ENCODE measurements around the gene THRB. TPM values are rescaled to one million over a fixed set of nuclear protein-coding genes. Genes with fewer than 3 reads are reported as not detected.

THRB gene
- total RNA-seq, 1 donor from 2014 or later, result 24.1 TPM

- DNase-seq (no peak), ATAC-seq (ENCODE audit: poor library complexity) (no peak)
- intact Hi-C loops (cut with DNase I), result no loop called here
These were observed 334.1 kb downstream of the THRB start for GRCh38 chr3:24160424-24161095.

DNA sequence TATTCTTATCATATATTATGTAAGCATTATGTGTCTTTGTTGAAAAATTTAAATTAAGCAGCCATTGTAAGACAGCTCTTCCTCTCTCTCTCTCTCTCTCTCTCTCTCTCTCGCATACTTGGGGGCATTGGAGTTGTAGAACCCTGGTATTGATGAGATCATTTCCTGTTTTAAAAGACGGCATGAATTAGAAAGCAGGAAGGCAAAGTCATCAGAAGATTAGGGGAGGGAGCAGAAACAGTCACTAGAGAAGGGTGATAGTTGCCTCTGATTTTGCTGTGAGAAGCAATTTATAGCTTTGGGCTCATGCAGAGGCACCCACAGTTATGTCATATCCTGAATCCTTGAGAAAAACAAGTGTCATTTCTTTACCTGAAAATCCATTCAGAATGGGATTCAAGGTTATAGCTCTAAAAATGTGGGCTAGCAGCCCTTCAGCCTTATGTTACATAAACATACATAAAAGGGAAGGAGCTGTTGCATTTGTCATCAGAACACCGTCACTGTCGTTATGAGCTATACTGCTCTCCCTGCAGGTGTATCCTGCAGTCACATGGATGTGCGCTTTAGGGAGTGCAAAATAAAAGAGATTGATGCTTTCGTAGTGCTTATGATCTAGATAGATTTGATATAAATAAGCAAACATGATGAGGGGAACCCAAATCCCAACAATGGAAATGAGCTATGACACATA is 335.7 kb downstream of the THRB start:
- ATAC-seq (ENCODE audit: poor library complexity) (no peak), DNase-seq (no peak)
- intact Hi-C loops (cut with DNase I), result no loop called here

DNA sequence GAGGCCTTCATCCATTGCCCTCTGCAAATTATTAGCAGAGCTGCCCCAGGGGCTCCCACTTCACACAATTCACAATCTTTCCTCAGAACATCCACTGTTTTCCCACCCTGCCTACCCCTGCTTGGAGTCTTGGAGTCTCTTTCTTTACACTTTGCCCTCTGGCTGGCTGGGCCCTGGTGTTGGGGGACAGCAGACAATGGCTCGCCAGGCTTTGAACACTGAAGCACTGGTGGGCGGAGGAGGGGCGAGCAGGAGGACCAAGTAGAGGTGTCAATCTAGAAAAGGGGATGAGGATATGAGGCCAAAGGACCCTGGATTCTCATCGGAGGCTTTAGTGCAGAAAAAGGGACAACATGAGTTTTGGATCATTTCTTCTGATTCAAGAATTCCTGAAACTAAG is 337.5 kb downstream of the THRB start:
- intact Hi-C loops (cut with DNase I), result no loop called here
- DNase-seq (no peak), ATAC-seq (ENCODE audit: poor library complexity) (no peak)

- no peak for ATAC-seq (ENCODE audit: poor library complexity)
- intact Hi-C loops (cut with DNase I), result no loop called here
- DNase-seq, result no peak
These were observed 338.2 kb downstream of the THRB start for GRCh38 chr3:24156466-24156865.

GRCh38 chr3:24155276-24155675 is 339.4 kb downstream of the THRB start:
- intact Hi-C loops (cut with DNase I), result no loop called here

GRCh38 chr3:24154781-24155180 is 339.9 kb downstream of the THRB start:
- intact Hi-C loops (cut with DNase I), result no loop called here
- ATAC-seq (ENCODE audit: poor library complexity) (no peak), DNase-seq (no peak)

More at GRCh38 chr3:24155276-24155675, 339.4 kb downstream of the THRB start:
- ATAC-seq (ENCODE audit: poor library complexity) (no peak), DNase-seq (no peak)

DNA sequence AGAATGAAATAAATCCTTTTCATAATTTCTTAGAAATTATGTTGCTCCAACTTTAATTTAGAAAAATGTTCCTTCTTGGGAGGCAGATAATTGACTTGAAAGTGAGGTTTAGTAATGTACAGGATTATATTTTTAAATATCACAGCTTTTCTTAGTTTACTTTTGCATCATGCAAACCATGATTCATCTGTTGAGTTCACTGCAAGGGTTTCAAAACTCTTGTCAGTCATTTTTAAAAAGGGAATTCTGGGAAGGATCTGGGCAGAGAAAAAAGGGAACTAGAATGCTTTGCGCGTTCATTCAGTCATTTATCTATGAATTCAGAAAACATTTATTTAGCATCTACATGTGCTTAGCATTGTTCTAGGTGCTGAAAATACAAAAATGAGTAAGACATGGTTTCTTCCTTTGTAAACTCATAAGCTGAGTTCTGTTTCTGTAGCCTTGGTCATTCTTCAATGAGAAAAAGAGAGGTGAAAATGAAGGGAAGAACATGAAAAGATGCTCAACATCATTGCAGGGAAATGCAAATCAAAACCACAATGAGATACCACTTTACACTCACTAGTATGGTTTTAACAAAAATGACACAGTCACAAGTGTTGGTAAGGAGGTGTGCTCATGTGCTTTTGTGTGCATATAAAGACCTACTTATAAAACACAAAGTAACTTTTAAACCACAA is 340.5 kb downstream of the THRB start:
- intact Hi-C loops (cut with DNase I), result no loop called here

DNA sequence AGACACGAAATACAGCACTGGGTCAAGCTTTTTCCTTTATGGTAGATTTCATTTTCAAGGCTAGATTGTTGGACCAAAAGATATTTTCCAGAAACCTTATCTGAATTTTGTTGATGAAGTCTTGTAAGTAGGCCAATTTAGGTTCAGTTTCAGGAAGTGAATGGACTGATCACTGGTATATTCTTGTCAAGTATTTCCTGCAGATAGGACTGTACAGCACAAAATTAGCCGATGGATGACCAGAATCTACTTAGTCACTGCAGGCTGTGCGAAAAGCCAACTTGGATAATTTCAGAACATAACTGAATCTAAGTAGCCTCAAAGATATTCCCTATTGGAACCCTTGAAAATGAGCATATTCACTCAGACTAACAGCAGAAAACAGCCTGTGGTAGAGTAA is 343.1 kb downstream of the THRB start:
- DNase-seq (no peak), ATAC-seq (ENCODE audit: poor library complexity) (peak; percentile 51)
- intact Hi-C loops (cut with DNase I), result no loop called here

More for the DNA sequence above, 340.5 kb downstream of the THRB start:
- no peak for ATAC-seq (ENCODE audit: poor library complexity)
- no peak for DNase-seq

DNA sequence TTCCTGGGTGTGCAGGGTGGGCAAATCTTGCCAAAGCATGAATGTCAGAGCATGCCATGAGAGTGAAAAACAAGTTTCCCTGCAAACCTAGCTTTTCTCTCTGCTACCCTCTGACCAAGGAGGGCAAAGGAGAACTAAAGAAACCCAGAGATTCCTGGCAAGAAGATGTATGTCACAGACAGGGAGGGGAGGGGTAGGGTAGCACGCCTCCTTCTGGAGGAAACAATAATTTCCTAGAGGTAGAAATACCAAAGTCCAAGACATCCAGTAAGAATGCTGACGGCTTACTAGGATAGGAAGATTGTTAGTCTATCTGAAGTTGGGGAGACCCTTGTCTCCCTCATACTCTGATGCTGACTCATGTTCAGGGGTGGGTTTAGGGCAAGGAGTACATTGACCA is 345.6 kb downstream of the THRB start:
- ATAC-seq (ENCODE audit: poor library complexity), result no peak
- DNase-seq, result no peak
- intact Hi-C loops (cut with DNase I), result no loop called here

- peak; percentile 75 for ATAC-seq (ENCODE audit: poor library complexity)
These were observed 348.4 kb downstream of the THRB start for GRCh38 chr3:24145981-24146822.

GRCh38 chr3:24145481-24145880 is 349.2 kb downstream of the THRB start:
- DNase-seq (no peak), ATAC-seq (ENCODE audit: poor library complexity) (peak; percentile 16)
- intact Hi-C loops (cut with DNase I), result no loop called here

More at GRCh38 chr3:24145981-24146822, 348.4 kb downstream of the THRB start:
- no peak for DNase-seq
- intact Hi-C loops (cut with DNase I), result no loop called here

DNA sequence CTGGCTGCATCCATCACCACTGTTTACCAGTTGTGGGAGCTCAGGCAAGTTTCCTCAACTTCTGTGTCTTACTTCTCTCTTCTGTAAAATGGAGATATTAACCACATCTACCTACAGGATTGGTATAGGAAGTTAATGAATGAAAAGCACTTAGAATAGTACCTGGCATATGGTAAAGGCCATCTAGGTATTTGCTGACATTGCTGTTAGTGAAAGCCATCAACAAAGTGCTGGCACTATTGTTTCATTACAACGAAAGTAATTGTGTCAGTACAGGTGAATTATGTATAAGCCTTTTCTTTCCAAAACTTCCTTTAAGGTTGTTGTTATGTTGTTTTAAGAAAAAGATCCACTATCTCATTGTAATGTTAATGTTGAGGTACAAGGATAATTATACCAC is 352.5 kb downstream of the THRB start:
- intact Hi-C loops (cut with DNase I), result no loop called here
- ATAC-seq (ENCODE audit: poor library complexity) (no peak), DNase-seq (no peak)

DNA sequence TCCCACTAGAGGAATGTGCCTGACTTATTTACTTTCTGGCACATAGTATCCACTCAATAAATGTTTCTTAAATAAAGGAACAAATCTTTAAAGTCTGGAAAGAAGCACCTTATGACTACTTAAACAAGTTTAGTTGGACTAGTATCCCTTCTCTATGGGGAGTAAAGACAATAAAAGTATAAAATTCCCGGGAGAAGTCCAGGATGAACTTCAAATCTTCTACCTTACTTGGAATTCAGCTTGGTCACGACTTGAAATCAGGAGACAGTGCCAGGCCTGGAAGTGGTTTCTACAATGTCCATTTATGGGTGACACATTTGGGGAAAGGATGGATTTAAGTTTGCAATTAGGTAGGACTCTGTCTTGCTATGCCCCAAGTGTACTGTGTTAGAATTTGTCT is 353.1 kb downstream of the THRB start:
- intact Hi-C loops (cut with DNase I), result no loop called here
- no peak for DNase-seq
- no peak for ATAC-seq (ENCODE audit: poor library complexity)

DNA sequence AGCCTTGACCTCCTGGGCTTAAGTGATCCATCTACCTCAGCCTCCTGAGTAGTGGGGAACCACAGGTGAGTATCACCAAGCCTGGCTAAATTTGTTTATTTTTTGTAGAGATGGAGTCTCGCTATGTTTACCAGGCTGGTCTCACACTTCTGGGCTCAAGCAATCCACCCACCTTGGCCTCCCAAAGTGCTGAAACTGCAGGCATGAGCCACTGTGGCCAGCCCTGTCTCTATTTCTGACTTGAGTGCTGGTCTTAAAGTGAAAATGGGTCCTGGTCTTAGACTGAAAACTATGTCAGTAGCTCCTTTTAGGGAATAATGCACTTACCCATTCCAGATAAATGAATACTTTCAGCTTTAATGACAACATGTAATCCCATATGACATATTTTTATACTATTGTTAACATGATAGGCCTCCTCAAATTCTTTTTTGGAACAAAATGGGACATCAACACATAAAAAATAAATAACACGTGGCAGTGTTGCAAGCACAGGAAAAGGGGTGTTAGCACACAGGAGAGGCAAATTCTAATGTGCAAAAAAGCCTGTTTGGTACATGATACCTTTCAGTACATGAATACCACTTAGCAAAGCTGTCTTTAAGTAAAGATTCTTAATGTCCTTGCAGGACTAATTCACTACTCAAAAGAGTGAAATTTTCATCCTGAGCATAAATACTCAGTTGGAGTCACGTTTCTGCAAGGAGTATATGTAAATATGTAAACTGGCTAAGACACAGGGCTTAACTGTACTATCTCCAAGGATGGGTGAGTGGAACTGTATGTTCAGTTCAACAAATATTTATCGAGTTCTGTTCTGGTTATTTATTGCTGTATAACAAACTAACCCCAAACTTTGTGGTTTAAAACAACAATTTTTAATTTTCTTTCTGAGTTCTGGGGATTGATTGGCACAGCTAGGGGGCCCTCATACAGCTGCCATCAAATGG is 354.9 kb downstream of the THRB start:
- ATAC-seq (ENCODE audit: poor library complexity) (no peak), DNase-seq (no peak)
- intact Hi-C loops (cut with DNase I), result no loop called here

- ATAC-seq (ENCODE audit: poor library complexity), result peak; percentile 73
- intact Hi-C loops (cut with DNase I), result no loop called here
- no peak for DNase-seq
These were observed 355.8 kb downstream of the THRB start for GRCh38 chr3:24138876-24139256.

DNA sequence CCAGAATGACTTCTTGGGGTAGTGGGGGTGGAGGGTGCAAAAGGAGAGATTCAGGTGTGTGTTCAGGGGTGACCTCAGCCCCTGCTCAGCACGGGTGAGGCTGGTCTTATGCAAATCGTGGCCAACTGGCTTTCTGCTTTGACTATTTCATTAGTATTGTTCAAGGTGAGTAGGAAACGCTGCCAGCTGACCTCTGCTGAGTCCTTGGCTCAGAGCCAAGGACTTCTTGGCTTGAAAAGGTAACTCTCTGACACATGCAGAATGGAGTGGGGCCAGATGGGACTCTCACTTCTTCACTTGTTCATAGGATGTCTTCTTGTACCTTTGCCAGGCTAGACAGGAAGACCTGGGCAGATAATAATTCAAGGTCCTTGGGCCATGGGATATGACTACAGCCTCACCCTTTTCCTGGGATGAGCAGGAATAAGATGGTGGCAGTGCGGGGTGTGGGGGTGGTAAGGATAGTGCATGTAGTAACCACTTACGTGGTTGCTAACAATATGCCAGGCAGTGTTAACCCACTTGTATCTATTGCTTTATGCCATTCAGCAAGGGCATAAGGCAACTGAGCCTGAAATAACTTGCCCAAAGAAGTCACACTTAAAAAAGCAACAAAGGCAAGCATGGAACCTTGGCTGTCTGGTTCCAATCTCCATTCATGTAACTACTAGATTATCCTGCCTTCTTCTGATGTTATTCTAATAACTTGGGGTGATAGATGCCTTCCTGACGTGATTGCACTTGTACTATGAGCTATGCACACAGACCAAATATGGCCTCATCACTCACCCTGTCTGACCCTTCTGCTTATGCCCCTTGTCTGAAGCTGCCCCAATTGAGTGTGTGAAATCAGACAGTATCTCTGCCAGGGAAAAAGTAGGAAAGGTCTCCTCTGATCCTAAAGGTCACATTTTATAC is 356.4 kb downstream of the THRB start:
- intact Hi-C loops (cut with DNase I), result no loop called here
- peak; percentile 70 for ATAC-seq (ENCODE audit: poor library complexity)
- DNase-seq, result no peak

DNA sequence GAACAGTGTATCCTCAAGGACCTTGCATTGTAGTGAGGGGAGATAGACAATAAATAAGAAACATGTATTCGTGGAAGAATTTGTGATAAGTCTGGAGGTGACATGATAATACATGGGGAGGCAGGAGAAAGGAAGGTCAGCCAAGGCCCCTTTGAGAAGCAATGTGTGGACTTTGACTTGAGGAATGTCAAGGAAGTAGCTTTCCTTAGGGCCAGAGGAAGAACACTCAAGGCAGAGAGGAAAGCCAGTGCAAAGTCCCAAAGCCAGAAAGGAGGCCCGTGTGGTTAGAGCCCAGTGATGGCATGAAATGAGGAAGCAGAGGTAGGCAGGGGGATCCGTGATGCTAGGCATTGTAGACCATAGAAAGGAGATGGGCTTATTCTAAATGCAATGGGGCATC is 357.3 kb downstream of the THRB start:
- intact Hi-C loops (cut with DNase I), result no loop called here
- DNase-seq (no peak), ATAC-seq (ENCODE audit: poor library complexity) (no peak)

All from Right ventricle myocardium superior (tissue), 1 donor.